Activated naive CD8-positive, alpha-beta T cell treated with anti-CD3 and anti-CD28 coated beads for 36 hours (primary cell): ENCODE results near the gene ZNF835. TPM values are rescaled to one million over a fixed set of nuclear protein-coding genes. Genes with fewer than 3 reads are reported as not detected.

Source experiments
- DNase-seq: peaks from one replicate; pipeline ENCODE4 v3.0.0; 2021
- H3K27ac Mint-ChIP-seq: one replicate; pipeline ENCODE4 v1.8.0; 2022; ENCODE audit warnings: mild to moderate bottlenecking, moderate library complexity, mixed read lengths
- H3K27me3 Mint-ChIP-seq: one replicate; pipeline ENCODE4 v1.8.0; 2022; ENCODE audit warnings: mild to moderate bottlenecking, mixed read lengths
- H3K36me3 Mint-ChIP-seq: one replicate; pipeline ENCODE4 v1.8.0; 2021; ENCODE audit warnings: mild to moderate bottlenecking, mixed read lengths
- H3K4me1 Mint-ChIP-seq: one replicate; pipeline ENCODE4 v1.8.0; 2021; ENCODE audit warnings: mixed read lengths
- H3K4me3 Mint-ChIP-seq: one replicate; pipeline ENCODE4 v1.8.0; 2022; ENCODE audit warnings: mild to moderate bottlenecking, moderate library complexity, mixed read lengths
- H3K9me3 Mint-ChIP-seq: one replicate; pipeline ENCODE4 v1.8.0; 2022; ENCODE audit warnings: mixed read lengths
- total RNA-seq, 2 experiments: library from RNA; stranded (reverse); gene quantifications; one replicate each; pipeline ENCODE4 v1.2.3, GENCODE V29; 2021

The ZNF835 gene
- total RNA-seq = 1 to 10 TPM; 5.0 to 5.2 TPM

DNA sequence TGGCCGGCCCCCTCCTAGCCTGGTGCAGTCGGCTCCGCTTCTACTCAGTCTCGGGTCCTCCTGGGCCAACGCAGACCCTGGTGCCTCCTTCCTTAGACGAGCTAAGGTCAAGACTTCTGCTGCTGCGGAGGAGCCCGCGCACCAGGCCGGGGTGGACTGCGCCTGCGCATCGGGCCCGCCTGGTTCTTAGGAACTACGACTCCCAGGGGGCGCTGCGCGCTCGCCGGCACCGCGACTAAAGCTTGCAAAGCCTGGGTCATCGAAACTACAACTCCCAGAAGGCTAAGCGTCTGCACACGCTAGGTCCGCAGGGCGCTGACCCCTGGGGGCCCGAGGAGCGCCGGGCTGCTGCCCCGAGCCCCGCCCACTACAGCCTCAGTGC is at the start of gene ZNF835:
Gene ZNF835 (minus strand): TSS at position 145 of the 382 bp plus-strand sequence. CDS start 6,559 bp downstream, outside the sequence.
- Mint-ChIP-seq H3K27ac (peak within 1 kb of the TSS; percentile 94), H3K36me3 (peaks cover 42% of the 10 kb centered on the region), H3K9me3 (peaks cover 12% of the 10 kb centered on the region), H3K4me3 (peak within 1 kb of the TSS; percentile 92), H3K4me1 (peaks cover 11% of the 10 kb centered on the region), H3K27me3 (no peaks in the 10 kb centered on the region)
- DNase-seq = peak; percentile 91

DNA sequence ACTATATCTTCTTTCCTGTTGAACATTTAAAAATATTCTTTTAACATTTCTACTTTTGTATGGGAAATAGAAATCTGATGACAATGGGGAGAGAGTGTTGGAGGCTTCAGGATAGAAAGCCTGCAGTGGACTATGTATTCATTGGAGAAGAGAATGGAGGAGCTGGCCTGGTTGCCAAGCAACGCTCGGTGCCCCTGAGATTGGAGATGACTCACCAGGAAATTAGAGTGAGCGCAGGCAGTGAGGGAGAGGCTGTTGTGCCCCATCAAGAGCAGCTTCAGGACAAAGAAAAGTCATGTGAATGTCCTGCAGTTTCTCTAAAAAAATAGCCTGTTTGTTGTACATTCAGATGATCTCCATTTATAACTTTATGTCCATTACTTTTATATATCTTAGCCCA is 48.7 kb upstream of the ZNF835 start:
- H3K9me3 Mint-ChIP-seq = peaks cover 25% of the 10 kb centered on the region

DNA sequence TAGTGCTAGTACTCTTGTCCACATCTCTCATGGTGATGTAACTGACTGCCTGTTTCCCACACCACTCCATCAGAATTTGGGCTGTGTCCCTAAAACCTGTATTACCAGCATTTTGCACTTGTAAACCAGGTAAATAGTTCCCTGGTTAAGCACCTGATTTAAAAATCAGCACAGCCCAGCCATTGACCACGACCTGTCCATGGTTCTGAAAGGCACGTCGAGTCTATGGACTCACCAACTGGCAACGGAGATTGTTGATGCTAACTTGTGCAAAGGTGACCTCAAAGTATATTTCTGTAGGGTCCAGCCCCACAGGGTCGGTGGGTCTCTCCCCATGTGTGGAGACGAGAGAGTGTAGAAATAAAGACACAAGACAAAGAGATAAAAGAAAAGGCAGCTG is 46.7 kb upstream of the ZNF835 start:
- Mint-ChIP-seq H3K4me1 (peaks cover 2% of the 10 kb centered on the region), H3K27me3 (no peaks in the 10 kb centered on the region), H3K27ac (no peak overlapping the region)

More for the DNA sequence above, 48.7 kb upstream of the ZNF835 start:
- no peaks in the 10 kb centered on the region for H3K27me3 Mint-ChIP-seq
- no peak overlapping the region for H3K4me3 Mint-ChIP-seq
- H3K4me1 Mint-ChIP-seq = peaks cover 2% of the 10 kb centered on the region
- peaks cover 13% of the 10 kb centered on the region for H3K36me3 Mint-ChIP-seq
- DNase-seq = no peak
- H3K27ac Mint-ChIP-seq = no peak overlapping the region

DNA sequence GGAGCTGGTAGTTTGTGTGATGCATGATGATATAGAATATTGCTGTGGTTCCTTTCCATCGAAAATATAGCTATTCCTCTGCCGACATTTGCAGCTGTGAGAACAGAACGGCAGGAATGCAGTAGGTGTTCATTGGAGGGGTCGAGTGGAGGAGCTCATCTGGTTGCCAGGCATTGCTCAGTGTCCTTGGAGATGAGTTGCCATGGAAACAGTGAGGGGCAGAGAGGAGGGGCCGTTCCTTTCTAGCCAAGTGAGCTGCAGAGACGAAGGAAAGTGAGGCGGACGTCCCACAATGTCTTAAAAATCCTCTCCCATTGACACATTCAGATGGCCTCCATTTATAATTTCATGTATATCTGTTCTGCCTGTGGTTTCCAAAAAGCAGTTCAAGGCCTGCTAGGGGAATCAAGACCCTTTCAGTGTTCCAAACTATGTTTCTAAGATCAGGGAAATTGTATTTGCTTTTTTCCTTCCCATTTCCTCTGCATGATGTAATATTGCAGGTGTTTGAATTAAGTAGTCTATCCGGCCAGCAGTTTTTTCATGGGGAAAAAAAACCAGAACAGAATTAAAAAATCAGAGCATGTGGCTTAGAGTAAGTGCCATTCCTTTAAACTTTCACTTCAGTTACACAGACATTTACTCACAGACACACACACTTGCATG is 41.2 kb upstream of the ZNF835 start:
- no peak for DNase-seq
- H3K4me3 Mint-ChIP-seq = no peak overlapping the region
- H3K9me3 Mint-ChIP-seq = peaks cover 14% of the 10 kb centered on the region
- no peaks in the 10 kb centered on the region for H3K27me3 Mint-ChIP-seq
- peaks cover 10% of the 10 kb centered on the region for H3K36me3 Mint-ChIP-seq
- H3K4me1 Mint-ChIP-seq = no peaks in the 10 kb centered on the region
- no peak overlapping the region for H3K27ac Mint-ChIP-seq

More for the DNA sequence above, 46.7 kb upstream of the ZNF835 start:
- Mint-ChIP-seq H3K9me3 (peaks cover 17% of the 10 kb centered on the region), H3K36me3 (peaks cover 6% of the 10 kb centered on the region), H3K4me3 (no peak overlapping the region)
- no peak for DNase-seq

DNA sequence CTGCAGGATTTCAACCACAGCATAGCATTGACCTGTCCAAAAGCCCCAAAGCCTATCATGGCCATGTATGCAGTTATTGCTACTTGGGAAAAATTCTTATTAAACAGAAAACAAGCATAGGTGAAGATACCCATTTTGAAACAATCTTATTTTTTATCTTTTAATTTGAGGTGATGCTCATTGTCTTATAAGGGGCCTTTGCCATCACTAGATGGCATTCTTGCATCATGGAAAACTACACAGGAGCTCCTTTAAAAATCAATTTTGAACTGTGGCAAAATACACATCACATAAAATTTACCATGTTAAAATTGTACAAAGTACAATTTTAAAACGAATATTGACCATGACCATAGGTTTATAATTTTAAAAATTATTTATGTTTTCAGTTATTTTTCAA is 38.9 kb upstream of the ZNF835 start:
- H3K27ac Mint-ChIP-seq = no peak overlapping the region
- peaks cover 20% of the 10 kb centered on the region for H3K9me3 Mint-ChIP-seq
- DNase-seq = no peak
- H3K36me3 Mint-ChIP-seq = peaks cover 8% of the 10 kb centered on the region
- H3K27me3 Mint-ChIP-seq = no peaks in the 10 kb centered on the region
- no peaks in the 10 kb centered on the region for H3K4me1 Mint-ChIP-seq
- H3K4me3 Mint-ChIP-seq = no peak overlapping the region

GRCh38 chr19:56707821-56708220 is 36.3 kb upstream of the ZNF835 start:
- peaks cover 5% of the 10 kb centered on the region for H3K36me3 Mint-ChIP-seq

DNA sequence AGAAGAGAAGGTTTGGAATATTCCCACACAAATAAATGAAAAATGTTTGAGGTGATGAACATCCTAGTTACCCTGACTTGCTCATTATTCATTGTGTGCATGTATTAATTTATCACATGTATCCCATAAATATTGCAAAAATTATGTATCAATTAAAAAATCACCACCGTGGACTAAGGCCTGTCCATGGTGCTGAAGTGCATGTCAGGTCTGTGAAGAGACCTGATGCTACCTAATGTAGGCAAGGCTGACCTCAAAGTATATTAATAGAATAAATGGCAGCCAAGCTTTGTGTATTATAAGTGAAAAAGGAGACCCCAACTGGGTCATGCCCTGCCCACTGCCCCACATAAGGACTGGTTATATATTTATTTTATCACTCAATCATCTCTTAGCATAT is 34.4 kb upstream of the ZNF835 start:
- no peaks in the 10 kb centered on the region for H3K27me3 Mint-ChIP-seq

More at GRCh38 chr19:56707821-56708220, 36.3 kb upstream of the ZNF835 start:
- peaks cover 25% of the 10 kb centered on the region for H3K9me3 Mint-ChIP-seq
- no peak overlapping the region for H3K4me3 Mint-ChIP-seq
- no peak for DNase-seq
- no peaks in the 10 kb centered on the region for H3K27me3 Mint-ChIP-seq
- H3K27ac Mint-ChIP-seq = no peak overlapping the region
- H3K4me1 Mint-ChIP-seq = no peaks in the 10 kb centered on the region

DNA sequence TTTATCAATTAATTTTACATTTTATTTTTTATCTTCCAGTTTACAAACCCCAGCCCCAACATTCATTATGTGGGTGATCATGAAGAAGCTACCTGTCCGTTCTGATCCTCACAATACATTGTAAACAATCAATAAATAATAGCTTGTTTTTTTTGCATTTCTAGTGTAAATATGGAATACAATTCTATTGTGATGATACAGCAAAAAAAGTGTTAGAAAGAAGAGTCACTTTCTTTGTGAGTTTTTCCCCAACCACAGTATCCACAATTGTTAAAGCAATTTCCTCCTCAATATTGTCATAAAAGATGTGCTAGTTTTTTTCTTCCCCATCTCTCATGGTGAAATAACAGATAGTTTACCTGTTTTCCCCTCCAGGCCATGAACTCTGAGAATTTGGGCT is 30.3 kb upstream of the ZNF835 start:
- H3K27me3 Mint-ChIP-seq = no peaks in the 10 kb centered on the region
- no peak overlapping the region for H3K27ac Mint-ChIP-seq
- peaks cover 26% of the 10 kb centered on the region for H3K9me3 Mint-ChIP-seq
- no peak overlapping the region for H3K4me3 Mint-ChIP-seq
- peaks cover 1% of the 10 kb centered on the region for H3K36me3 Mint-ChIP-seq
- DNase-seq = no peak
- H3K4me1 Mint-ChIP-seq = no peaks in the 10 kb centered on the region

More for the DNA sequence above, 34.4 kb upstream of the ZNF835 start:
- no peak overlapping the region for H3K27ac Mint-ChIP-seq
- no peak for DNase-seq
- peaks cover 24% of the 10 kb centered on the region for H3K9me3 Mint-ChIP-seq
- H3K4me3 Mint-ChIP-seq = no peak overlapping the region
- peaks cover 3% of the 10 kb centered on the region for H3K36me3 Mint-ChIP-seq
- no peaks in the 10 kb centered on the region for H3K4me1 Mint-ChIP-seq

DNA sequence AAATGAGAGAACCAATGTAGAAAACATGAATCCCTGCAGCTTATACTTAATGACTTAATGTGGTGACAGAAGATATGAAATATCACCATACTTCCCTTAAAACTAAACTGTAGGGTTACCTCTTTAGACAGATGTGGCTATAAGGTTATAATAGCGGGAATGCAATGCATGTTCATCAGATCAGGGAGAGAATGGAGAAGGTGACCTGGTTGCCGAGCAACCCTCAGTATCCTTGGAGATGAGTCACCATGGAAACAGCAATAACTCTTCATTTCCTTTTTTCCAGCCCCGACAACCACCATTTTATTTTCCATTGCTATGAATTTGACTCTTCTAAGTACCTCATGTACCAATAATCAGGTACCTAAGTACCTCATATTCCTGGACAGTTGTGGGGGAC is 28.0 kb upstream of the ZNF835 start:
- Mint-ChIP-seq H3K4me3 (no peak overlapping the region), H3K9me3 (peaks cover 20% of the 10 kb centered on the region)

GRCh38 chr19:56692206-56692895 is 20.8 kb upstream of the ZNF835 start:
- Mint-ChIP-seq H3K36me3 (peaks cover 26% of the 10 kb centered on the region), H3K9me3 (peaks cover 24% of the 10 kb centered on the region), H3K4me3 (no peak overlapping the region), H3K4me1 (no peaks in the 10 kb centered on the region), H3K27ac (no peak overlapping the region), H3K27me3 (no peaks in the 10 kb centered on the region)
- no peak for DNase-seq

More for the DNA sequence above, 28.0 kb upstream of the ZNF835 start:
- H3K27ac Mint-ChIP-seq = no peak overlapping the region
- H3K36me3 Mint-ChIP-seq = no peaks in the 10 kb centered on the region
- H3K4me1 Mint-ChIP-seq = no peaks in the 10 kb centered on the region
- H3K27me3 Mint-ChIP-seq = no peaks in the 10 kb centered on the region
- no peak for DNase-seq

- H3K4me3 Mint-ChIP-seq = no peak overlapping the region
- no peaks in the 10 kb centered on the region for H3K4me1 Mint-ChIP-seq
- H3K36me3 Mint-ChIP-seq = peaks cover 39% of the 10 kb centered on the region
- no peak for DNase-seq
- H3K9me3 Mint-ChIP-seq = peaks cover 32% of the 10 kb centered on the region
- H3K27ac Mint-ChIP-seq = no peak overlapping the region
- H3K27me3 Mint-ChIP-seq = no peaks in the 10 kb centered on the region
Measured at GRCh38 chr19:56690670-56691069, 19.1 kb upstream of the ZNF835 start.

- no peak for DNase-seq
- H3K27ac Mint-ChIP-seq = no peak overlapping the region
- no peak overlapping the region for H3K4me3 Mint-ChIP-seq
- no peaks in the 10 kb centered on the region for H3K27me3 Mint-ChIP-seq
- no peaks in the 10 kb centered on the region for H3K4me1 Mint-ChIP-seq
- H3K36me3 Mint-ChIP-seq = peaks cover 52% of the 10 kb centered on the region
- H3K9me3 Mint-ChIP-seq = peaks cover 32% of the 10 kb centered on the region
Measured at GRCh38 chr19:56689198-56689597, 17.6 kb upstream of the ZNF835 start.

DNA sequence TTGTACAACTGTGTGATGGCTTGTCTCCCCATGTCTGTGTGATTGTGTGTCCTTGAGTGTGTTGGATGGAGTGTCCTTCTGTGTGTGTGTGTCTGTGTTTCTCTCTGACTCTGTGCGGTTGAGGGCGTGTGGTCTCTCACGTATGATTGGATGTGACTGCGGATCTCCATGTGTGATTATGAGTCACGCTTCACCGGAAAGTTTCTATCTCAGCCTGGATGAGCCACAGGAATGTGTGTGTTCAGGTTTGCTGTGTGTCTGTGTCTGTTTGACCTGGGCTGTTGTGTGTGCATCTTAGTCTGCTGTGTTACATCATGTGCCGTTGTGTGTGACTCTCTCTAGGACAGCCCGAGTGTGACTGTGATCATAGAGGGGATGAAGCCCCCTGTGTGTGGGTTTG is 15.5 kb upstream of the ZNF835 start:
- no peaks in the 10 kb centered on the region for H3K27me3 Mint-ChIP-seq
- H3K27ac Mint-ChIP-seq = no peak overlapping the region

GRCh38 chr19:56683116-56683515 is 11.6 kb upstream of the ZNF835 start:
- H3K27ac Mint-ChIP-seq = no peak overlapping the region
- DNase-seq = no peak
- H3K27me3 Mint-ChIP-seq = no peaks in the 10 kb centered on the region
- H3K4me3 Mint-ChIP-seq = no peak overlapping the region
- H3K36me3 Mint-ChIP-seq = peaks cover 35% of the 10 kb centered on the region
- H3K9me3 Mint-ChIP-seq = peaks cover 12% of the 10 kb centered on the region
- H3K4me1 Mint-ChIP-seq = no peaks in the 10 kb centered on the region

More for the DNA sequence above, 15.5 kb upstream of the ZNF835 start:
- H3K4me1 Mint-ChIP-seq = no peaks in the 10 kb centered on the region
- H3K36me3 Mint-ChIP-seq = peaks cover 38% of the 10 kb centered on the region
- DNase-seq = no peak
- H3K4me3 Mint-ChIP-seq = no peak overlapping the region
- H3K9me3 Mint-ChIP-seq = peaks cover 18% of the 10 kb centered on the region

GRCh38 chr19:56681702-56682101 is 10.1 kb upstream of the ZNF835 start:
- H3K27me3 Mint-ChIP-seq = no peaks in the 10 kb centered on the region
- DNase-seq = no peak
- no peak overlapping the region for H3K27ac Mint-ChIP-seq
- H3K4me1 Mint-ChIP-seq = no peaks in the 10 kb centered on the region
- H3K36me3 Mint-ChIP-seq = peaks cover 33% of the 10 kb centered on the region
- H3K4me3 Mint-ChIP-seq = no peak overlapping the region
- peaks cover 7% of the 10 kb centered on the region for H3K9me3 Mint-ChIP-seq

DNA sequence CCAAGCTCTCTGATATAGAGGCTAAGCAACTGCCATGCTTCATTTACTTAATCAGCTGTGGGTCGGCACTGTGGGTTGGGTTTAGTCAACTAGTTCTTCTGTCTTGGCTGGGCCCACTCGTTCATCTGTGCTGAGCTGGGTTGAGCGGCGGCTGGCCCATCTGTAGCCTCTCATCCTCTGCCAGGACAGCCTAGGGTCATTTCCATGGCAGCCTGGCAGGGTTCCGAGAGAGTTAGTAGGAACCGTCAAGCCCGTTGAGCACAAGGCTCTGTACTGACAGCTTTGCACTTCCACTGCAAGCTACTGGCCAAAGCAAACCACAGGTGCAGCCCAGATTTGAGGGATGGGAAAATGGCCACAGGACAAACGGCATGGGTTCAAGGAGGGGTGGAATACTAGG is 6.6 kb upstream of the ZNF835 start:
- H3K4me1 Mint-ChIP-seq = no peaks in the 10 kb centered on the region
- no peak overlapping the region for H3K27ac Mint-ChIP-seq
- H3K9me3 Mint-ChIP-seq = peaks cover 2% of the 10 kb centered on the region
- no peak for DNase-seq
- H3K4me3 Mint-ChIP-seq = no peak overlapping the region
- no peaks in the 10 kb centered on the region for H3K27me3 Mint-ChIP-seq
- peaks cover 14% of the 10 kb centered on the region for H3K36me3 Mint-ChIP-seq
